H9 (cell line): Measurements from ENCODE around the gene GCK. TPM values are rescaled to one million over a fixed set of nuclear protein-coding genes. Genes with fewer than 3 reads are reported as not detected.
A peak's percentile ranks its signal among the peaks of the same experiment; 100 is the strongest.

ENCODE experiments used
- DNase-seq: peaks from one replicate; pipeline ENCODE4 v3.0.0-alpha.2; 2017
- H2AFZ ChIP-seq: one replicate; pipeline ENCODE4 v1.6.1; 2013; ENCODE audit warnings: mild to moderate bottlenecking, low read length, control low read depth, moderate library complexity
- H2AK5ac ChIP-seq: 2 replicates; pipeline ENCODE4 v1.6.1; 2013; ENCODE audit warnings: low read length, control low read depth, mixed read lengths; ENCODE audit not compliant: insufficient read length
- H2BK120ac ChIP-seq: one replicate; pipeline ENCODE4 v1.6.1; 2013; ENCODE audit warnings: low read depth, mild to moderate bottlenecking, low read length, control low read depth, inconsistent platforms; ENCODE audit not compliant: poor library complexity, severe bottlenecking
- H2BK12ac ChIP-seq: 2 replicates; pipeline ENCODE4 v1.6.1; 2013; ENCODE audit warnings: low read length, control low read depth, mixed read lengths, low read depth; ENCODE audit not compliant: insufficient read length
- H2BK15ac ChIP-seq: 2 replicates; pipeline ENCODE4 v1.6.1; 2013; ENCODE audit warnings: low read depth, low read length, control low read depth
- H2BK20ac ChIP-seq: one replicate; pipeline ENCODE4 v1.6.1; 2013; ENCODE audit warnings: low read depth, mild to moderate bottlenecking, low read length, control low read depth, inconsistent platforms; ENCODE audit not compliant: poor library complexity, severe bottlenecking
- H2BK5ac ChIP-seq: 2 replicates; pipeline ENCODE4 v1.6.1; 2013; ENCODE audit warnings: low read length, control low read depth, mixed read lengths; ENCODE audit not compliant: insufficient read length
- H3K14ac ChIP-seq: 2 replicates; pipeline ENCODE4 v1.6.1; 2013; ENCODE audit warnings: low read length, control low read depth; ENCODE audit not compliant: insufficient read depth
- H3K18ac ChIP-seq: 2 replicates; pipeline ENCODE4 v1.6.1; 2013; ENCODE audit warnings: low read depth, mild to moderate bottlenecking, mixed read lengths, low read length, control low read depth; ENCODE audit not compliant: insufficient read length
- H3K23ac ChIP-seq: 2 replicates; pipeline ENCODE4 v1.6.1; 2013; ENCODE audit warnings: low read length, control low read depth, mixed read lengths, low read depth; ENCODE audit not compliant: insufficient read length
- H3K23me2 ChIP-seq: 2 replicates; pipeline ENCODE4 v1.6.1; 2013; ENCODE audit warnings: low read depth, mild to moderate bottlenecking, mixed read lengths, low read length, control low read depth; ENCODE audit not compliant: insufficient read length, poor library complexity, severe bottlenecking
- H3K27ac ChIP-seq: 2 replicates; pipeline ENCODE4 v1.5.1; 2013; ENCODE audit warnings: low read length, control low read depth, mixed read lengths, low read depth; ENCODE audit not compliant: insufficient read length
- H3K27me3 ChIP-seq: 2 replicates; pipeline ENCODE4 v1.6.1; 2013; ENCODE audit warnings: low read length, control low read depth, inconsistent platforms; ENCODE audit not compliant: insufficient read depth
- H3K4ac ChIP-seq: 2 replicates; pipeline ENCODE4 v1.6.1; 2013; ENCODE audit warnings: low read depth, mild to moderate bottlenecking, control low read depth, inconsistent platforms, low read length, moderate library complexity
- H3K4me1 ChIP-seq: 2 replicates; pipeline ENCODE4 v1.6.1; 2013; ENCODE audit warnings: low read length, control low read depth, inconsistent platforms; ENCODE audit not compliant: insufficient read depth
- H3K4me2 ChIP-seq: 2 replicates; pipeline ENCODE4 v1.6.1; 2013; ENCODE audit warnings: low read length, control low read depth, mixed read lengths; ENCODE audit not compliant: insufficient read length, insufficient read depth
- H3K56ac ChIP-seq: 2 replicates; pipeline ENCODE4 v1.6.1; 2013; ENCODE audit warnings: low read depth, mild to moderate bottlenecking, mixed read lengths, low read length, control low read depth; ENCODE audit not compliant: insufficient read length
- H3K79me1 ChIP-seq: 2 replicates; pipeline ENCODE4 v1.6.1; 2013; ENCODE audit warnings: low read depth, mild to moderate bottlenecking, moderate library complexity, low read length, control low read depth, inconsistent platforms; ENCODE audit not compliant: insufficient read depth, poor library complexity, severe bottlenecking
- H3K79me2 ChIP-seq: 2 replicates; pipeline ENCODE4 v1.6.1; 2013; ENCODE audit warnings: low read length, control low read depth, inconsistent platforms; ENCODE audit not compliant: insufficient read depth
- H3K9ac ChIP-seq: 2 replicates; pipeline ENCODE4 v1.6.1; 2013; ENCODE audit warnings: low read length, control low read depth, mixed read lengths; ENCODE audit not compliant: insufficient read length; ENCODE audit errors: extremely low read depth
- H3K9me3 ChIP-seq: one replicate; pipeline ENCODE4 v1.6.1; 2013; ENCODE audit warnings: low read depth, low read length, inconsistent platforms; ENCODE audit not compliant: control insufficient read depth
- H3T11ph ChIP-seq: one replicate; pipeline ENCODE4 v1.6.1; 2013; ENCODE audit warnings: mild to moderate bottlenecking, low read length, control low read depth, inconsistent platforms
- H4K20me1 ChIP-seq: one replicate; pipeline ENCODE4 v1.6.1; 2013; ENCODE audit not compliant: control insufficient read depth, insufficient read length, insufficient read depth
- H4K5ac ChIP-seq: 2 replicates; pipeline ENCODE4 v1.6.1; 2013; ENCODE audit warnings: low read depth, mild to moderate bottlenecking, mixed read lengths, low read length, control low read depth; ENCODE audit not compliant: insufficient read length
- H4K8ac ChIP-seq: replicated peaks from 2 replicates; pipeline ENCODE4 v1.6.1; 2013; ENCODE audit warnings: low read length, control low read depth, mixed read lengths, low read depth; ENCODE audit not compliant: insufficient read length
- H4K91ac ChIP-seq: 2 replicates; pipeline ENCODE4 v1.6.1; 2013; ENCODE audit warnings: low read depth, mild to moderate bottlenecking, moderate library complexity, mixed read lengths, low read length, control low read depth; ENCODE audit not compliant: insufficient read length
- H3K27ac Mint-ChIP-seq, 3 experiments: 2 replicates in 2 of 3; 3 replicates in 1 of 3; pipeline ENCODE4 v1.8.0; 2020 to 2021; ENCODE audit warnings: mixed read lengths in 3 of 3, mild to moderate bottlenecking in 1 of 3, moderate library complexity in 1 of 3
- H3K27me3 Mint-ChIP-seq: 2 replicates; pipeline ENCODE4 v1.8.0; 2021; ENCODE audit warnings: low read depth, mild to moderate bottlenecking, moderate library complexity, mixed read lengths
- H3K36me3 Mint-ChIP-seq, 3 experiments: 2 replicates in 2 of 3; 3 replicates in 1 of 3; pipeline ENCODE4 v1.8.0; 2020 to 2021; ENCODE audit warnings: low read depth in 3 of 3, mixed read lengths in 3 of 3; ENCODE audit not compliant: insufficient read depth in 1 of 3
- H3K4me1 Mint-ChIP-seq, 2 experiments: 2 replicates each; pipeline ENCODE4 v1.8.0; 2020; ENCODE audit warnings: mixed read lengths in 2 of 2
- H3K4me3 Mint-ChIP-seq, 2 experiments: 2 replicates in 1 of 2; 3 replicates in 1 of 2; pipeline ENCODE4 v1.8.0; 2020 to 2021; ENCODE audit warnings: mild to moderate bottlenecking in 2 of 2, mixed read lengths in 2 of 2, moderate library complexity in 1 of 2
- H3K9me3 Mint-ChIP-seq, 2 experiments: 2 replicates in 1 of 2; 3 replicates in 1 of 2; pipeline ENCODE4 v1.8.0; 2020; ENCODE audit warnings: mild to moderate bottlenecking in 2 of 2, mixed read lengths in 2 of 2, moderate library complexity in 1 of 2
- CTCF ChIP-seq: fragments of 200-600 bp; sonication (generic); conservative IDR thresholded peaks from 3 replicates; pipeline ENCODE4 v1.8.0; 2021; ENCODE audit warnings: antibody characterized with exemption, mild to moderate bottlenecking
- WGBS: extraction: QIAGEN DNeasy Blood & Tissue Kit; methylation state at CpG from one replicate; pipeline ENCODE4 v1.1.7; 2013; ENCODE audit warnings: missing lambda C conversion rate, low lambda C conversion rate, mixed read lengths; ENCODE audit not compliant: insufficient read length; ENCODE audit errors: extremely low coverage; 5-methylcytosine and 5-hydroxymethylcytosine counted together
- long read RNA-seq: library from polyadenylated mRNA; unstranded; transcript quantifications from one replicate; pipeline ENCODE4 v2.0.0, GENCODE V29; 2020
- total RNA-seq: library from RNA; stranded (reverse); gene quantifications from 2 replicates; pipeline ENCODE4 v1.2.1, GENCODE V29; 2021

Gene GCK
- 0.90 and 0.98 TPM in 2 replicates for total RNA-seq
- long read RNA-seq, transcript GCK-201 (3 exons, 1,311 nt): major isoform, 5 of 10 reads
- long read RNA-seq, partial matches to known transcripts: 0 of 10 reads
- long read RNA-seq, other reads (novel, unspliced or antisense): 1 of 10 reads

- Histone ChIP-seq H4K91ac (no peak within 1 kb of the TSS), H3K18ac (no peak within 1 kb of the TSS), H4K20me1 (no peaks in the 10 kb centered on the region), H3K4ac (no peak within 1 kb of the TSS), H4K8ac (no peak within 1 kb of the TSS), H2BK5ac (no peak within 1 kb of the TSS), H3K9ac (no peak within 1 kb of the TSS), H2BK15ac (no peak within 1 kb of the TSS), H3K4me2 (no peak within 1 kb of the TSS), H2AK5ac (no peak within 1 kb of the TSS), H3K79me1 (no peaks in the 10 kb centered on the region), H3T11ph (no peak within 1 kb of the TSS), H3K9me3 (no peaks in the 10 kb centered on the region), H3K14ac (no peak within 1 kb of the TSS), H3K56ac (no peak within 1 kb of the TSS), H2AFZ (no peak within 1 kb of the TSS), H2BK120ac (no peak within 1 kb of the TSS), H3K23me2 (no peaks in the 10 kb centered on the region), H3K79me2 (no peaks in the 10 kb centered on the region), H3K27ac (no peak within 1 kb of the TSS), H3K27me3 (0 out of 2 replicates have a peak, but pooled peaks cover 2% of the 10 kb centered on the region), H3K4me1 (no peaks in the 10 kb centered on the region), H2BK12ac (no peak within 1 kb of the TSS), H2BK20ac (no peak within 1 kb of the TSS), H4K5ac (no peak within 1 kb of the TSS), H3K23ac (no peak within 1 kb of the TSS)
- Mint-ChIP-seq H3K27ac (peak within 1 kb of the TSS in 1 of 3 experiments; percentile 45; a peak in 1 of 7 replicates), H3K9me3 (peaks cover 0 to 2% of the 10 kb centered on the region in 2 experiments; a peak in 2 of 5 replicates), H3K27me3 (peaks cover 11% of the 10 kb centered on the region), H3K4me1 (peaks cover 14 to 19% of the 10 kb centered on the region in 2 experiments), H3K4me3 (no peak within 1 kb of the TSS), H3K36me3 (no peaks in the 10 kb centered on the region)
- DNase-seq: no peak
- WGBS: no CpG with 5 or more reads among the region's 11 CpGs
- no peak for TF ChIP-seq CTCF
These were observed at the start of gene GCK for GRCh38 chr7:44189286-44189992. GCK (minus strand) TSS chr7:44189439; CDS start chr7:44188953, 486 bp downstream.
